Measurements from ENCODE around the gene PCYT1B. TPM values are rescaled to one million over a fixed set of nuclear protein-coding genes. Genes with fewer than 3 reads are reported as not detected.
"Not testable (repeated sequence)": the region's sequence is repeated elsewhere in the genome, so short reads cannot be mapped to it uniquely, and the experiment has no call there.

Gene PCYT1B
- total RNA-seq, 1 donor from 2014 or later, result 26.1 TPM

- peaks cover 2% of the 10 kb centered on the region for H3K4me1 Mint-ChIP-seq (ENCODE audit: unreplicated experiment)
- H3K27ac Mint-ChIP-seq (ENCODE audit: unreplicated experiment), result no peak overlapping the region
- H3K9me3 Mint-ChIP-seq (ENCODE audit: unreplicated experiment), result no peaks in the 10 kb centered on the region
- H3K36me3 Mint-ChIP-seq (ENCODE audit: low read depth, unreplicated experiment), result no peaks in the 10 kb centered on the region
- H3K4me3 Mint-ChIP-seq (ENCODE audit: unreplicated experiment), result no peak overlapping the region
- H3K27me3 Mint-ChIP-seq (ENCODE audit: unreplicated experiment), result no peaks in the 10 kb centered on the region
- no peak for TF ChIP-seq CTCF (IDR thresholded peaks at IDR 0.05; ENCODE audit: unreplicated experiment)
- no peak for DNase-seq (ENCODE audit: low spot score)
Observed at GRCh38 chrX:24659106-24659505, 12.0 kb upstream of the PCYT1B start.

DNA sequence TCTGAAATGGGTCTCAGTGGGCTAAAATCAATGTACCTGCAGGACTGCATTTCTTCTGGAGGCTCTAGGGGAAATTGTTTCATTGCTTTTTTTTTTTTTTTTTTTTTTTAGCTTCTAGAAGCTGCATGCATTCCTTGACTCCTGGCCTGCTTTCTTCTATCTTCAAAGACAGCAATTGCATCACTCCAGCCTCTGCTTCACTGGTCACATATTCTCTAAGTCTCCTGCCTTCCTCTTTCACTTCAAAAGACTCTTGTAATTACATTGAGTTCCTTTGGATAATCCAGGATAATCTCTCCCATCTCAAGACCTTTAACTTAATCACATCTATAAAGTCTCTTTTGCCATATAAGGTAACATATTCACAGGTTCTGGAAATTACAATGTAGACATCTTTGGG lies 11.3 kb upstream of the PCYT1B start:
- Mint-ChIP-seq H3K27me3 (ENCODE audit: unreplicated experiment) (no peaks in the 10 kb centered on the region), H3K27ac (ENCODE audit: unreplicated experiment) (no peak overlapping the region), H3K4me3 (ENCODE audit: unreplicated experiment) (no peak overlapping the region), H3K9me3 (ENCODE audit: unreplicated experiment) (no peaks in the 10 kb centered on the region), H3K36me3 (ENCODE audit: low read depth, unreplicated experiment) (no peaks in the 10 kb centered on the region), H3K4me1 (ENCODE audit: unreplicated experiment) (peaks cover 2% of the 10 kb centered on the region)
- DNase-seq (ENCODE audit: low spot score), result no peak
- no peak for TF ChIP-seq CTCF (IDR thresholded peaks at IDR 0.05; ENCODE audit: unreplicated experiment)

- Mint-ChIP-seq H3K4me3 (ENCODE audit: unreplicated experiment) (no peak overlapping the region), H3K9me3 (ENCODE audit: unreplicated experiment) (no peaks in the 10 kb centered on the region), H3K27me3 (ENCODE audit: unreplicated experiment) (no peaks in the 10 kb centered on the region), H3K4me1 (ENCODE audit: unreplicated experiment) (peaks cover 2% of the 10 kb centered on the region), H3K27ac (ENCODE audit: unreplicated experiment) (no peak overlapping the region), H3K36me3 (ENCODE audit: low read depth, unreplicated experiment) (no peaks in the 10 kb centered on the region)
- no peak for DNase-seq (ENCODE audit: low spot score)
- TF ChIP-seq CTCF (IDR thresholded peaks at IDR 0.05; ENCODE audit: unreplicated experiment), result no peak
Observed at GRCh38 chrX:24657671-24658386, 10.7 kb upstream of the PCYT1B start.

DNA sequence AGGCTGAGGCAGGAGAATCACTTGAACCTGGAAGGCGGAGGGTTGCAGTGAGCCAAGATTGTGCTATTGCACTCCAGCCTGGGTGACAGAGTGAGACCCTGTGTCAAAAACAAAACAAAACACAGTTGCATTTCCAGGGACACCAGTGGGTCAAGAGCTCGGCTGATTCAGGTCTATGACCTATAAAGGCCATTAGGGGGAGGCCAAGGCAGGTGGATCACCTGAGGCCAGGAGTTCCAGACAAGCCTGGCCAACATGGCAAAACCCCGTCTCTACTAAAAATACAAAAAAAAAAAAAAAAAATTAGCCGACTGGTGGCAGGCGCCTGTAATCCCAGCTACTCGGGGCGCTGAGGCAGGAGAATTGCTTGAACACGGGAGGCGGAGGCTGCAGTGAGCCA lies 8.5 kb upstream of the PCYT1B start:
- H3K27ac Mint-ChIP-seq (ENCODE audit: unreplicated experiment); H3K27me3 Mint-ChIP-seq (ENCODE audit: unreplicated experiment); H3K9me3 Mint-ChIP-seq (ENCODE audit: unreplicated experiment); DNase-seq (ENCODE audit: low spot score); H3K36me3 Mint-ChIP-seq (ENCODE audit: low read depth, unreplicated experiment); H3K4me1 Mint-ChIP-seq (ENCODE audit: unreplicated experiment); H3K4me3 Mint-ChIP-seq (ENCODE audit: unreplicated experiment): not testable (repeated sequence)

GRCh38 chrX:24651783-24652182 lies 4.6 kb upstream of the PCYT1B start:
- Mint-ChIP-seq H3K4me1 (ENCODE audit: unreplicated experiment) (peaks cover 3% of the 10 kb centered on the region), H3K27ac (ENCODE audit: unreplicated experiment) (no peak overlapping the region), H3K9me3 (ENCODE audit: unreplicated experiment) (no peaks in the 10 kb centered on the region), H3K36me3 (ENCODE audit: low read depth, unreplicated experiment) (no peaks in the 10 kb centered on the region), H3K4me3 (ENCODE audit: unreplicated experiment) (no peak overlapping the region), H3K27me3 (ENCODE audit: unreplicated experiment) (no peaks in the 10 kb centered on the region)
- TF ChIP-seq CTCF (IDR thresholded peaks at IDR 0.05; ENCODE audit: unreplicated experiment), result no peak
- no peak for DNase-seq (ENCODE audit: low spot score)
